ENCODE measurements around the gene PMEPA1. TPM values are rescaled to one million over a fixed set of nuclear protein-coding genes. Genes with fewer than 3 reads are reported as not detected.

Gene PMEPA1
- total RNA-seq, 3 donors from 2014 or later (not counting 1 experiment from before 2014, with no cell fraction given), result 1.2 to 5.9 (median 2.4) TPM

- Mint-ChIP-seq H3K27ac (no peak overlapping the region), H3K9me3 (peaks cover 4 to 18% of the 10 kb centered on the region in 2 donors), H3K36me3 (peaks cover 26% of the 10 kb centered on the region), H3K27me3 (ENCODE audit: low read depth in 2 of 2) (peaks cover 12 to 20% of the 10 kb centered on the region in 2 donors), H3K4me1 (no peaks in the 10 kb centered on the region), H3K4me3 (no peak overlapping the region)
- Histone ChIP-seq H3K36me3 (ENCODE audit: control insufficient read depth, insufficient read depth, low read length) (no peaks in the 10 kb centered on the region), H3K9me3 (ENCODE audit: control insufficient read depth, insufficient read depth, low read length) (peaks cover 8% of the 10 kb centered on the region), H3K27ac (ENCODE audit: low read length) (no peak overlapping the region), H3K4me1 (ENCODE audit: control insufficient read depth, insufficient read depth, low read length) (peaks cover 4% of the 10 kb centered on the region), H3K27me3 (ENCODE audit: control insufficient read depth, insufficient read depth, low read length) (peaks cover 5% of the 10 kb centered on the region), H3K4me3 (ENCODE audit: low read length) (no peak overlapping the region)
- no peak for TF ChIP-seq CTCF (IDR thresholded peaks at IDR 0.05)
- ATAC-seq (no peak), DNase-seq (no peak)
- 97% methylated on average over 6 of the region's 7 CpGs for WGBS (ENCODE audit: insufficient coverage)
- intact Hi-C loops (cut with micrococcal nuclease), result no loop called here
Measured at GRCh38 chr20:57638173-57638894, 71.5 kb downstream of the PMEPA1 start.

- Histone ChIP-seq H3K36me3 (ENCODE audit: control insufficient read depth, insufficient read depth, low read length) (no peaks in the 10 kb centered on the region), H3K9me3 (ENCODE audit: control insufficient read depth, insufficient read depth, low read length) (peaks cover 8% of the 10 kb centered on the region), H3K4me3 (ENCODE audit: low read length) (no peak overlapping the region), H3K4me1 (ENCODE audit: control insufficient read depth, insufficient read depth, low read length) (peaks cover 18% of the 10 kb centered on the region), H3K27ac (ENCODE audit: low read length) (no peak overlapping the region), H3K27me3 (ENCODE audit: control insufficient read depth, insufficient read depth, low read length) (peaks cover 5% of the 10 kb centered on the region)
- H3K27me3 Mint-ChIP-seq (ENCODE audit: low read depth in 2 of 2), result peaks cover 13 to 15% of the 10 kb centered on the region in 2 donors
- intact Hi-C loops (cut with micrococcal nuclease), result no loop called here
- H3K27ac Mint-ChIP-seq, result no peak overlapping the region
- 48% methylated on average over 2 of the region's 2 CpGs for WGBS (ENCODE audit: insufficient coverage)
- DNase-seq (peak in 1 of 2 donors; percentile 68), ATAC-seq (peak in 1 of 3 donors; percentile 34)
- TF ChIP-seq CTCF (IDR thresholded peaks at IDR 0.05), result no peak
- no peak overlapping the region for H3K4me3 Mint-ChIP-seq
- H3K4me1 Mint-ChIP-seq, result peaks cover 18% of the 10 kb centered on the region in 2 donors
- peaks cover 26% of the 10 kb centered on the region for H3K36me3 Mint-ChIP-seq
- peaks cover 4 to 18% of the 10 kb centered on the region in 2 donors for H3K9me3 Mint-ChIP-seq
Measured at GRCh38 chr20:57633945-57634491, 75.8 kb downstream of the PMEPA1 start.

- DNase-seq (no peak), ATAC-seq (no peak)
- no peak overlapping the region for H3K27ac ChIP-seq (ENCODE audit: low read length)
- TF ChIP-seq CTCF (IDR thresholded peaks at IDR 0.05), result no peak
- peaks cover 4 to 17% of the 10 kb centered on the region in 2 donors for H3K9me3 Mint-ChIP-seq
- peaks cover 8% of the 10 kb centered on the region for H3K9me3 ChIP-seq (ENCODE audit: control insufficient read depth, insufficient read depth, low read length)
- peaks cover 31 to 33% of the 10 kb centered on the region in 2 donors for H3K4me1 Mint-ChIP-seq
- H3K4me1 ChIP-seq (ENCODE audit: control insufficient read depth, insufficient read depth, low read length), result peaks cover 35% of the 10 kb centered on the region
- no peak overlapping the region for H3K27ac Mint-ChIP-seq
- intact Hi-C loops (cut with micrococcal nuclease), result no loop called here
- H3K4me3 ChIP-seq (ENCODE audit: low read length), result no peak overlapping the region
- H3K36me3 Mint-ChIP-seq, result peaks cover 24% of the 10 kb centered on the region
- H3K36me3 ChIP-seq (ENCODE audit: control insufficient read depth, insufficient read depth, low read length), result no peaks in the 10 kb centered on the region
- H3K27me3 Mint-ChIP-seq (ENCODE audit: low read depth in 2 of 2), result peaks cover 13 to 14% of the 10 kb centered on the region in 2 donors
- WGBS (ENCODE audit: insufficient coverage), result 82% methylated on average over 2 of the region's 2 CpGs
- H3K27me3 ChIP-seq (ENCODE audit: control insufficient read depth, insufficient read depth, low read length), result peaks cover 3% of the 10 kb centered on the region
- no peak overlapping the region for H3K4me3 Mint-ChIP-seq
Measured at GRCh38 chr20:57632286-57632685, 77.5 kb downstream of the PMEPA1 start.

All from natural killer cell (primary cell).